HG02623 (cell line): ENCODE results near the gene TRIM44.

Experiments
- ATAC-seq: cut with Tn5 transposase; IDR thresholded peaks from one replicate; pipeline ENCODE4 v1.9.1; 2021; ENCODE audit warnings: moderate library complexity; ENCODE audit not compliant: unreplicated experiment

Gene TRIM44

DNA sequence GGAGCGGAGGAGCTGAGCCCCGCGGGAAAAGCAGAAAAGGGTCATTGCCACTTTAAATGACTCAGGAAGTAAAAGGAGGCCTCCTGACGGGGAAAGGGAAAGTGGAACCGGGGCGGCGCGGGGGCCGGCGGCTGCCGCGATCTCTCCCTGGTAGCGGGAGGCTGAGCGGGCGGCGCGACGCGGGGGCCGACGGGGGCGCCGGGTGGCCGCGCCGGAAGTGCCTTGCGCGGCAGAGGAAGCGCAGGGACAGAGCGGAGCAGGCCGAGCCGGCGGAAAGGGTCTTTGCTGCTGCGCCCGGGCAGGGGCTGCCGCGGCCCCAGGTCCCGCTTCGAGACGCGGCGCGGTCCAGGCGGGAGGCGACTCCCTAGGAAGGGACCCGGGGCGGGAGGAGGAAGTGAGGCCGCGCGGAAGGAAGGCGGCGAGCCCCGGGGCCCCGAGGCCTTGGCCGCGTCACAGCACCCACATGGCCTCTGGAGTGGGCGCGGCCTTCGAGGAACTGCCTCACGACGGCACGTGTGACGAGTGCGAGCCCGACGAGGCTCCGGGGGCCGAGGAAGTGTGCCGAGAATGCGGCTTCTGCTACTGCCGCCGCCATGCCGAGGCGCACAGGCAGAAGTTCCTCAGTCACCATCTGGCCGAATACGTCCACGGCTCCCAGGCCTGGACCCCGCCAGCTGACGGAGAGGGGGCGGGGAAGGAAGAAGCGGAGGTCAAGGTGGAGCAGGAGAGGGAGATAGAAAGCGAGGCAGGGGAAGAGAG, at the start of gene TRIM44:
TRIM44 (plus strand) TSS at position 127 of the 759 bp plus-strand sequence; CDS start at position 464, 337 bp downstream.
- ATAC-seq, result peak; percentile 92

- ATAC-seq, result no peak
Observed at GRCh38 chr11:35614939-35615569, 47.5 kb upstream of the TRIM44 start.

DNA sequence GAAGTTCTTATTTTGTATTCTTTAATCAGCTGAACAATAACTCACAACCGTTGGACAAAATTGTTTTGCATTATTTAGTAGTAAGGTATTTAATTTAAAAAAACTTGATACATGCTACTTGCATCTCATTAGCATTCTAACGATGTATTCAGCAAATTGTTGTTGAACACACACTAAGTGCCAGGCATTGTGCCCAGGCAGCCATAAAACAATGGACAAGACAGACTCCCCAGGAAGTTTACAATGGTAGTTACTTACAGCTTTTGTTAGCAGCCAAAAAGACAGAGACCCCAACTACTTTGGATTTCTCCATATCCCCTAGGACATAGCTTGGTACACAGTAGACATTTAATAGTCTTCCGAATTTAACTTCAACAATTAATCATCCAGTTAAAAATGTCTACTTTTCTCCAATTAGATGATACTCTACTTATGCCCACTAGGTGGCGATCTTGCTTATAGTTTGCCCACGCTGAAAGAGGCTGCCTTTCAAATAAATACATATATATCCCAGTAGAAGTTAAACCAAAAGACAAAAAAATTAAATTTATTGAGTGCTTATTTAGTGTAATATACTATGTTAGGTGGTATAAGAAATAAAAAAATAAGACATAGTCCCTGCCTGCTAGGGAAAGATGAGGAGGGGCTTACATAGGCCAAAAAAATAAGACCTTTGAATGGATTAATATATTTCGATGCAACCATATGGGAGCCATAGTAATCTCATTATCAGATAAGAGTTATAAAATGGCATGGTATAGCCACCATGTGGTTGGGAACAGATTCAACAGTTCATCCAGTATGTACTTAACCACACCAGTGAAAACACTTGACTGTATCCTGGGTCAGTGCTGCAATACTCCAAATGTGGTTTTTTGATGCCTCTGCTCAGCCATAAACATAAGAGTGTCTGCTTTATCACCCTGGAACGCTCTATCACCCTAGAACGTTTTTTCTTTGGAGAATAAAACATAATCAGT, 46.4 kb upstream of the TRIM44 start:
- no peak for ATAC-seq

GRCh38 chr11:35617316-35617686, 45.3 kb upstream of the TRIM44 start:
- no peak for ATAC-seq

DNA sequence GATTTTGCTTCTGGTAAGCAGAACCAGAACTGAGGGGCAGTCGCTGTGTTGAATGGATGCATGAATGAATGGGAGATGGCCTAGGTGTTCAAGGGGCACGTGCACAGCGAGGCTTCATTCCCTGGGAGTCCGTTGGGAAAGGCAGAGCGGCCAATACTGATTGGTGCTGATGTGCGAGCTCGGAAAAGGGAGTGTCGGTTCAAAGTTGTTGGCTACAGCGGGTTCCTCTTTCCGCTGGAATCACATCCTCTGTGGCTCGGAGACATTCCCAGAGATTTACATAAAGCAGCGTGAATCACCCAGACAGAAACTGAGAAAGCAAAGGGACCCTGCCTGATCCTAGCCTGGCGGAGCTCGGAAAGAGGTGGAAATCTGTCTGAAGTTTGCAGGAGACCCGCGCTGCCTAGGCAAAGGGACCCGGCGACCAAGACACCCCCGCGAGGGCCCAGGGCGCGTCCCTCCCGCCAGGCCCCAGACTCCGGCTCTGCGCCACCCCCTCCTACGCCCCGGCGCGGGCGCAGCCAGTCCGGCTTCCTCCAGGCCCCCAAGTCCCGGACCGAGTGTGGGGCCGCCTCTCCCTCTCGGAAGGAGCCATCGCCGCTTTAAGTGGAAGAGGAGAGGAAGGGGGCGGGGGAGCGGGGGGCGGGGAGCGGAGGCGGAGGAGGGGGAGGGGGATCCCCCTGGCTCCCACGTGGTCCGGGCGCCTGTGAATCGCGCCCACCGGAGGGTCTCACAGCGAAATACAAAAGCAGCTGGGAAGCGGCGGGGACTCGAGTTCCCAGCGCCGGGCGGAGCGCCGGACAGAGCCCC, 44.7 kb upstream of the TRIM44 start, which contains the start of gene FJX1:
FJX1 (plus strand) TSS at position 774 of the 810 bp plus-strand sequence. CDS start 177 bp downstream, outside the sequence.
- peak; percentile 21 for ATAC-seq

GRCh38 chr11:35618497-35619115, 44.0 kb upstream of the TRIM44 start:
- peak; percentile 45 for ATAC-seq

DNA sequence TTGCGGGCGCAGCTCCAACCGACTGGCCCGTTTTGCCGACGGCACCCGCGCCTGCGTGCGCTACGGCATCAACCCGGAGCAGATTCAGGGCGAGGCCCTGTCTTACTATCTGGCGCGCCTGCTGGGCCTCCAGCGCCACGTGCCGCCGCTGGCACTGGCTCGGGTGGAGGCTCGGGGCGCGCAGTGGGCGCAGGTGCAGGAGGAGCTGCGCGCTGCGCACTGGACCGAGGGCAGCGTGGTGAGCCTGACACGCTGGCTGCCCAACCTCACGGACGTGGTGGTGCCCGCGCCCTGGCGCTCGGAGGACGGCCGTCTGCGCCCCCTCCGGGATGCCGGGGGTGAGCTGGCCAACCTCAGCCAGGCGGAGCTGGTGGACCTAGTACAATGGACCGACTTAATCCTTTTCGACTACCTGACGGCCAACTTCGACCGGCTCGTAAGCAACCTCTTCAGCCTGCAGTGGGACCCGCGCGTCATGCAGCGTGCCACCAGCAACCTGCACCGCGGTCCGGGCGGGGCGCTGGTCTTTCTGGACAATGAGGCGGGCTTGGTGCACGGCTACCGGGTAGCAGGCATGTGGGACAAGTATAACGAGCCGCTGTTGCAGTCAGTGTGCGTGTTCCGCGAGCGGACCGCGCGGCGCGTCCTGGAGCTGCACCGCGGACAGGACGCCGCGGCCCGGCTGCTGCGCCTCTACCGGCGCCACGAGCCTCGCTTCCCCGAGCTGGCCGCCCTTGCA, 43.3 kb upstream of the TRIM44 start:
- ATAC-seq, result peak; percentile 13

GRCh38 chr11:35619855-35620640, 42.5 kb upstream of the TRIM44 start:
- ATAC-seq, result no peak

DNA sequence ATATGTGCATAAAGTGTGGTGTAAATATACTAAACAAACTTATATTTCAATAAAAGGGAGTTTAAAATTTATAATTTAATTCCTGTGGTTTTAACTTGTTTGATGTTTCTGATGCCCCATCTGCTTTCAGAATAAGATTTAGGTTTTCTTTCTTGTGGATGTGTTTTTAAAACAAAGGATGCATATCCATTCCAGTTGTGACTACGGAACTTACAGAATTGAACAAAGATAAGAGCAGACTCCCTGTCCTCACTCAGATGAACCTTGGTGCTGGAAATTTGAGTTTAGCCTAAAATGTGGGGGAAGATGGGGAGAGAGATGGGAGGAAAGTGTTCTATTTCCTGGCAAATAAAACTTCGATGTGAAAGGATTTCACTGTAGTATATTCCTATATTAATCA, 41.8 kb upstream of the TRIM44 start:
- ATAC-seq, result no peak

DNA sequence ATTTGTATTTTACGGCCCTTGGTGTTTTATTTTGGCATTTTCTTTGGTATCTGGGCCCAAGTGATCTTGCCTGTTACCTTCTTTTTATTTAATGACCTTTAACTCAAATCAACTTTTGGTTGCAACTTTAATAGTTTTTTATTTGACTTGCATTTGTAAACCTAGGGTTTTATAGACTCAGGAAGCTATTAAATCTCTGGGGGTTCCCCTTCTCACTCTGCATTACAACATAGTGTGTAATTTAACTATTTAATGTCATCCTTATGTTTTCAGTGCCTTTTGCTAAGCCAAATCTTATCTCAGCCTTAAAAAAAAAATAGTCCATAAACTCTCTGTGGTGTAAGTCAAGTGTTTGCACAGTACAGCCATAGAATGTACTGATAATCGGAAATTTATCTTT, 41.0 kb upstream of the TRIM44 start:
- ATAC-seq, result no peak

DNA sequence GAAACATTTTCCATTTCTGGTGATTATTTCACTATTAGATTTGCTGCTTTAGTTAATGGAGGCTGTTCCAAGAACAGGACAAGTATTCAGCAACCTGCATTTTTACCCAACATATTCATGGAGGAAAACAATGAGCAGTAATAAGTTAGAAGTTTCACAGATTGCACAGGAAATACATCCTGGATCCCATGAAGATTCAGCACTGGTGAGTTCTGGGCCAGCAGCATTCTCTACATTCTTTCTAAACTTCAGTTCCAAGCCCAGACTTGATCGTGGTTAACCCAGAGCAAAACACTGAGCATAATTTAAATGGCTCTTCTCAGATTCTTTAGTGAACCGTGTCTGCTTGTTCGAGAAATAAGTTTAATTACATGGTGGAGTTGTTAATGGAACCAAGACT, 40.5 kb upstream of the TRIM44 start:
- no peak for ATAC-seq

GRCh38 chr11:35623621-35624168, 38.9 kb upstream of the TRIM44 start:
- ATAC-seq, result no peak

DNA sequence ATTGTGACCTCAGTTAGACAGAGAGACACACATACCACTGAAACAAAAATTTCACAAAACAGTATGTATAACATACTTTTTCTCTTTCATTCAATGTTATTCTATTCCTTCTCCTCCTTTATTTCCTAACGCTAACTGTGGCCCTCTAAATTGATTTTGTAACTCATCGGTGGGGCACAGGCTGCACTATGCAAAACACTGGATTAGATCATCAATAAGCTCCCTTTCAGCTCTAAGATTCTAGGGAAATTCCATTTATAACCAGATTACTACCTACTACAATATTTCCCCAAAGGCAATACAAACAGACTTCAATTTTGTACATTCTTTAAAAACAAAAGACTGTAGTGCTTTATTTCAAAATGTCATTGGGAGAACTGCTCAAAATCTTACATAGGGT, 38.3 kb upstream of the TRIM44 start:
- no peak for ATAC-seq

DNA sequence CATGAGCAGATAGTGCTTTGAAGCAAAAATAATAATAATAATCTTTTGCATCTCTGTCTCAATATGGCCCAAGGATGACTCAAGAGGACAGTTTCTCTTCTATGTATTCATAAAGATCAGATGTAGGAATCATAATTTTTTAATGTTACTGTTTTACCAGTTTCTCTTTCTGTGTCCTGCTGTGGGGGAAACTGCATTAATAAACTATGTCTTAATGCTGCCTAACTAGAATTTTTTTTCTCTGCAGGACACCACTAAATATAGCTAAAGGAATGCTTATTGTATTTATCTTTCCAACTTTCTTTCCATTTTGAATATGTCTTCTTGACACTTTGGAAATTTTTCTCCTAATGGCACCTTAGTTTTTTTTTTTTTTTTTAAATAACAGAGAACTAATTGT, 37.8 kb upstream of the TRIM44 start:
- no peak for ATAC-seq

GRCh38 chr11:35626501-35626900, 36.1 kb upstream of the TRIM44 start:
- ATAC-seq, result no peak

- no peak for ATAC-seq
Observed at GRCh38 chr11:35629511-35629910, 33.1 kb upstream of the TRIM44 start.

GRCh38 chr11:35629914-35630313, 32.7 kb upstream of the TRIM44 start:
- no peak for ATAC-seq

GRCh38 chr11:35631891-35632290, 30.7 kb upstream of the TRIM44 start:
- no peak for ATAC-seq
